Right ventricle myocardium inferior (tissue), 1 donor: ENCODE data around the gene SND1. TPM values are rescaled to one million over a fixed set of nuclear protein-coding genes. Genes with fewer than 3 reads are reported as not detected.
"Not testable (repeated sequence)": the region's sequence is repeated elsewhere in the genome, so short reads cannot be mapped to it uniquely, and the experiment has no call there.

Source experiments
- ATAC-seq: fragments of 200-7000 bp; cut with Tn5 transposase; one replicate; pipeline ENCODE4 v1.9.1; 2020; ENCODE audit warnings: mild to moderate bottlenecking, moderate library complexity
- DNase-seq: peaks from one replicate; pipeline ENCODE4 v3.0.0; 2021; ENCODE audit errors: missing footprints
- intact Hi-C: fragments of 100-400 bp; cut with DNase I; formaldehyde crosslinking; loops from one replicate; pipeline ENCODE4 v1.11.0; 2022
- total RNA-seq: library from RNA; stranded (reverse); fragmentation: NEBNext Ultra II Directional; extraction: Animal tissue kit (Norgen Biotek cat#: 25700); gene quantifications from one replicate; pipeline ENCODE4 v1.2.1, GENCODE V29; 2021
- donor health status: DM: no; HTN: yes; CAD: no; lungs with severe emphysema.

SND1 gene
- total RNA-seq, 1 donor from 2014 or later: 85.0 TPM

DNA sequence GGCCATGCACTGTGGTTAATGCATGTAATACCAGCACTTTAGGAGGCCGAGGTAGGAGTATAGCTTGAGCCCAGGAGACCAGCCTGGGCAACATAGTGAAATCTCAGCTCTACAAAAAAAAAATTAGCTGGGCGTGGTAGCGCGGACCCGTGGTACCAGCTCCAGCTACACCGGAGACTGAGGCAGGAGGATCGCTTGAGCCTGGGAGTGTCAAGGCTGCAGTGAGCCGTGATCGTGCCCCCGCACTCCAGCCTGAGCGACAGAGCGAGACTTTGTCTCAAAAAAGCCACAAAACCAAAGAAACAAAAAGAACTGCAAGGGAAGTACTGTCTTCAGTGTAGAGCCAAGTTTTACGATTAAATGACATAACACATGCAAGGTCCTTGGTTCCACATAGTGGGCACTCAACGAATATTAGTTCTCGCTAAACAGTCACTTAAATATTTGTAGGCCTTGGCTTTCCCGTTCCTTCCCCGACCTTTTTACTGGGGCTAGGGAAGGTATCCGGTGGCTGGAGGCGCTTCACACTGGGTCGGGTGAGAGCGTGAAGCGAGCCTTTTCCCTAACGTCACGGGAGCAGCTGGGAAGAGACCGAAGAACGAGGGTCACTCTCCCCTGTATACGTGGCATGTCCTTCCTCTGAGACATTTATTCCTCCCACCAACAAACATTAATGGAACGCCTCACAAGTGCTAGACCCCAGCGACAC is 993 bp upstream of the SND1 start:
- intact Hi-C loops: loop anchor here (2.0 kb wide), 1 partner anchor 62 kb away; the partner anchor contains the start of gene ARF5
- no peak for DNase-seq
- ATAC-seq: peak; percentile 4

DNA sequence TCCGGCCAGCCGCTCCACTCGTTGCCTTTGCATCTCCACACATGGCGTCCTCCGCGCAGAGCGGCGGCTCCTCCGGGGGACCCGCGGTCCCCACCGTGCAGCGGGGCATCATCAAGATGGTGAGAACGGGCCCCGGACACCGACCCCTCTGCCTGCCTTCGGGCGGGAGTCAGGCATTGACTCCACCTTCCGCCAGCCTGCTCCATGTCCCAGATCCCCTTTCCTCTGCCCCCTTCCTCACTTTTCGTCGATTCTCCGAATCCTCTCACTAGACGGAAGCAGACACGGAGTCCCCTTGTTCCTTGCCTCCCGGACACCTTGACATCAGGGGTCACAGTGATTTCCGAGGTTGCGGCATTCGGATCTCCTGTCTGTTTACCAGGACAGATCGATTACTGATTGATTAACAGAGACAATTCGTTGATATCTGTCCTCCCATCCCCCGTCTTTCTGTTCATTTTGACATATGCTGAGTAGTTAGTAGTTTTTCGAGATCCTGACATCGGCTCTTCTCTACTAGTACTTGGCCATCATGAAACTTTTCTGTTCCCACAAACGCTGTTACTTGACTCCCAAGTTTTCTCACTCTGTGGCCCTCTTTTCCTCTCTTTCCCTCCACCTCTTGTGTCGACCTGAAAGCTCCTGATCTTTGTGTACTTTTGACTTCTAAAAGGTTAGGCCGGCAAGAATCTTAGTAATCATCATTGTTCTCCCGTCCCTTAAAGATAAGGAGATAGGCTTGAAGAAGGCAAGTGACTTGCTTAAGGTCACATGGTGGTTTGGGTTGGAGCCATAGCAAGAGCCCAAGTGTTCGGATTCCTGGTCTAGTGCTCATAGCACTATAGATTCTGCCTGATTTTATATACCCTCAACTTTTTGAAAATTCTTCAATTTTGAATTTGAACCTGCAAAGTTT is 597 bp downstream of the SND1 start:
- no peak for DNase-seq
- no peak for ATAC-seq
- intact Hi-C loops: no loop called here

DNA sequence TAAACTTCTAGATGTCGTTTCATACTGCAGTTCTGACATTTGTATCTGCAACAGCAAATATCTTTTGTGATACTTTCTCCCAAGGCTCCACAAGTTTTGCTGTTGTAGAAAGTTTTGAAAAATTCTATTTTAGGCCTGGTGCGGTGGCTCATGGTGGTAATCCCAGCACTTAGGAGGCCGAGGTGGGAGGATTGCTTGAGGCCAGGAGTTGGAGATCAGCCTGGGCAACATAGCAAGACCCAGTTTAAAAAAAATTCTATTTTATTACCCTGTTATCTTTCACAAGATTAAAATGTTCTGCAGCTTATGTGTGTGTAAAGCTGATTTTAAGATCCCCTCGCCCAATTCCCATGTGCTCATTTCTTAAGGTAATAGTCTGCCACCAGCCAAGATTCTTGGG is 1.4 kb downstream of the SND1 start:
- ATAC-seq (no peak), DNase-seq (no peak)
- intact Hi-C loops: no loop called here

DNA sequence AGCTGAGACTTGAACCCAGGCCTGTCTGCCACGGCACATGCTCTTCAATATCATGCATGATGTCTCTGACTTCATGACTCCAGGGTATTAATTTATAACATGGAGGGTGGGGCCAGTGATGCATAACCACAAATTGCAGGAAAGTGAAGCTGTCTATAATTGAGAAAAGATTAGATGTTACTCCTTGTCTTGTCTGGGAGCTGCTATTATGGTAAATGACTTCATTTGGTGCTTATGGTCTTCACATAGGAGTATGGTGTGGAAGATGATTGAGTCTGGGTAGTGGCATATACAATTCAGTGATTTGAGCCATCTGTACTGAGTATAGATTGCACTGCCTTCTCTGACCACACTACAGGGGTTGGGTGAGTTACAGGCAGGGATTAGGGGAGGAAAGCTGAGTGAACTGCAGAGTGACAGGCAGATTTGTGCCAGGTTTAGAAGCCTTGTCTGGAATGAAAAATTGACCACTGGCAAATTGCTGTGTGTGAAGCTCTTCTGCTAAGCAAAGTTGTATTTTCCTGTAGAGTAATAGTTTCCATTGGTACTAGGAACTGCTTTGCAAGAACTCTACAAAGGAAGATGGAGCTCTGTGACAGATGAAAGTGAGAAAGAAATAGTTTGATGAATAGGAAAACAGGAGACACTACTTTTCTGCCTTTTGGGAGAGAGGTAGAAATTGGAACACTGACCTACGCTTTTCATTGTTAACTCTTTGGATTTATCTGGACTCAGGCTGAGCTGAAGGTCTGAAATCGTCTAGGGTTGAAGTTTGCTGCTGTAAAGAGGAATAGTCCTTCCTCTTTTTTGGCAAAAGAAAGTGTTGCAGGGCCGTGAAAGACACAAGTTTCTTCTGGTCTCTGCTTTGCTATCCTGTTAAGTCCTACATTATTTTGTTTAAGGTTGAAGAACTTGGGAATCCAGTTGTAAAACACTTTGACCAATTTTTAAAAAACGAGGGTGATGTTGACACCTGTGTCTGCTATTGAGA is 2.7 kb downstream of the SND1 start:
- intact Hi-C loops: no loop called here
- no peak for DNase-seq
- ATAC-seq: no peak

DNA sequence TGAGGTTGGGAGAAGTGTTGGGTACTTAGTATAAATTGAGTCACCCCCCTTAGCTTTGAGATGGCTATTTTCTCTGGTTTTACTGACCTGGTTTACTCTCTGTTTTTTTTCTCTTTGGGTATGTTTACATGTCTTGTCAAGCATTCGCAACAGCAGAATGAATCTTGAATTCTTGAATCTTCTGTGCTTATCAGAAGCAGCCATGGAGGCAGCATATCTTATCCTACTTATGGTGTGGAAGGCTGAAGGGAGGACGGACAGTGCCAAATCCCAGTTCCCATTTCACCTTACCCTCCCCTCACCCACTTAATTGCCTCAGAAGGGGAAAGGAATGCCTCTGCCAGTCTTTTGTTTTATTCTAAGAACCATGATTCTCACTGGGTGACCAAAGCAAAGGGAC is 3.7 kb downstream of the SND1 start:
- DNase-seq (no peak), ATAC-seq (no peak)
- intact Hi-C loops: no loop called here

DNA sequence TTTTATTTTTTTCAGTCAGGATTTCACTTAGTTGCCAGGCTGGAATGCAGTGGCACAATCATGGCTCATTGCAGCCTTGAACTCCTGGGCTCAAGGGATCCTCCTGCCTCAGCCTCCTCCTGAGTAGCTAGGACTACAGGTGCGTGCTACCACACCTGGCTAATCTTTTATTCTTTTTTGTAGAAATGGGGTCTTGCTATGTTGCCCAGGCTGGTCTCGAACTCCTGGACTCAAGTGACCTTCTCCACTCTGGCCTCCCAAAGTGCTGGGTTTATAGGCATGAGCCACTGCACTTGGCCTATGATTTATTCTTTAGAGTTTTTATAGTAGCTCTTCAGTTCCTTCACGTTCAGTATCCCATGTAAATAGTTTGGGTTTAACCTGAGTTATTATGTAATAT is 5.5 kb downstream of the SND1 start:
- DNase-seq (no peak), ATAC-seq (no peak)
- intact Hi-C loops: no loop called here

DNA sequence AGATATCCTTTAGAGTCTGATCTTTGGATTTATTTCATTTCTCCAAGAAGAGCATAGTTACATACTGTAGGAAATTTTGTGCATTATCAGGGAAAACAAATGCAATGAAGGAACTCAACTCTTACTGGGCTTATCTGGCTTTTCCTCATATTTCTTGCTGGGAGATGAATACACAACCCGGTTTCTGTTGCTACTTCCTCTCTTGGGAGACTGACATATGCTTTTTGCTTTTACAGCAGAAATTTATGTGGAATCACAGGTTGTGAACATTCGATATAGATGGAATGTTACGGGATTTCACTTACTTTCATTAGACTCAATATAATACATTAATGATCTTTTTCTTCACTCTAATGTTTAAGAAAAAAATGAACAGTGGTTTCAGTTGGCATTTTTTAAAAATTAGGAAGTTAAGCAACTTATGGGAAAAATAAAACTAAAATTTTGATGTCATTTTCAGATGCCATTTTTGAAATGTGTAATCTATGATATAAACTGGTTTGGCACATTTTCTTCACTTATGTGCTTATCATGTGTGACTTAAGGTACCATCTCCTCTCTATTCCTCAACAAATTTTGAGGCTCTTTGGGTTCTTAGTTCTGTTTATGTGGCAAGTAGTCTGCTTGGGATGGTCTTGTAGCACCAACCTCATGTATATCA is 7.1 kb downstream of the SND1 start:
- no peak for ATAC-seq
- intact Hi-C loops: no loop called here
- DNase-seq: no peak

DNA sequence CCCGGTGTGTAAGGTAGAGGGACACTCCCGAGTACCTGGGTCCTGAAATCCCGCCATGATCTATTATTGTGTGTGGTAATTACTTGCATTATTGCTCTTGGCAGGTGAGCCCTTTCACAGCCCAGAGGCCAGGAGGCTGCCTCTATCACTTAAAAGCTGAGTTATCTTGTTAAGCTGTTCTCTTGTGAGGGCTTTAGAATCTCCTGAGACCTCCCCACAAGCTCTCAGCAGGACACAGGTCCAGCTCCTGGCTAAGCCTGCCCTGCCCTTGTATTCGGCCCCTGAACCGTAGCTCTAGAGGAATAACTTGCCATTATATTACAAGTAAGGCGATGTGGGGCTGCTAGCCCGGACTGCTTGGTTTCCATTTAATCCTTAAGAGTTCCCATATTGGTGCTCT is 13.9 kb downstream of the SND1 start:
- DNase-seq: no peak
- intact Hi-C loops: no loop called here
- no peak for ATAC-seq

DNA sequence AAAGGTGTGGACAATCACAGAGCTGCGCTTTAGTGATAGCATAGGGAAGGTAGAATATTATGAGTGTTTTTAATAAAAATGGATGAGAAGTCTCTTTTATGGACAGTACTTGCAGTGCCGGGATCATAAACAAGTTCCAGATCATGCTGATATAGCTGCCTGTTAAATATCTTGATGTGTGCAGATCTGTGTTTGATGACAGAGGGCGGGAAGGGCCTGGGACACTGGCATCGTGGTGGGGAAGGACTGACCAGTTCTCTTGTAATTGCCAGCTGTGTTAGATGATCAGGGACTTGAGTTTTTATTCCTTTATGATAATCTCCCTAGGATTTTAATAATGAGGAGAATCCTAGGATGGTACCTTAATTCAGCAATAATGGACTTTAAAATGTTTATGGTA is 14.6 kb downstream of the SND1 start:
- intact Hi-C loops: no loop called here
- ATAC-seq (no peak), DNase-seq (no peak)

DNA sequence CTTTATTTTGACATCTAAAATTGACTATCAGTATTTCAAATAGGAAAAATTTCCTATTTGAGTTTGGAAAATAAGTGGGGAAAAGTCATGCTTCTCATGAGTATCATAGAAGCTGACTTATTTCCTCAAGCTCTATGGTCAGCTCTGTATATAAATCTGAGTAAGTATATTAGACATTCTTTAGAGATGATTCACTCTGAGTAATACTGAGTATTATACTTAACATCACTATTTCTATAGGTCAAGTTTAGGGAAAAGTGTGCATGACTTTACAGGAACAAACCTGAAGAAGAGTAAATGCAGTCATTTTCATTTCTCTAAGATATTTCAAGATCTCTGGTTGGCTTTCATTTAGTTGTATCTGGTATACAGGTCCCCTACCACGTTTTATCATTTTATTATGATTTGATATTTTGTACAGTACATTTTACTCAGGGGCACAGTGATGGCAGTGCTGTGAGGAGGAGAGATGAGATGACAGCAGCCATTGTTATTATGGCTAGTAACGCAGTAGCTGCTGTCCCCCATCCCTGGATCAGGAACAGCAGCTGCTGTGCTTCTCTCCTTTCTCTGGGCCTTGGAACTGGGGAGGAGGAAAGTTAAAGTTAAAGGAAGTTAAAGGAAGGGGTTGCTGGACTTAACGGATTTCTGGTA is 15.2 kb downstream of the SND1 start:
- no peak for ATAC-seq

DNA sequence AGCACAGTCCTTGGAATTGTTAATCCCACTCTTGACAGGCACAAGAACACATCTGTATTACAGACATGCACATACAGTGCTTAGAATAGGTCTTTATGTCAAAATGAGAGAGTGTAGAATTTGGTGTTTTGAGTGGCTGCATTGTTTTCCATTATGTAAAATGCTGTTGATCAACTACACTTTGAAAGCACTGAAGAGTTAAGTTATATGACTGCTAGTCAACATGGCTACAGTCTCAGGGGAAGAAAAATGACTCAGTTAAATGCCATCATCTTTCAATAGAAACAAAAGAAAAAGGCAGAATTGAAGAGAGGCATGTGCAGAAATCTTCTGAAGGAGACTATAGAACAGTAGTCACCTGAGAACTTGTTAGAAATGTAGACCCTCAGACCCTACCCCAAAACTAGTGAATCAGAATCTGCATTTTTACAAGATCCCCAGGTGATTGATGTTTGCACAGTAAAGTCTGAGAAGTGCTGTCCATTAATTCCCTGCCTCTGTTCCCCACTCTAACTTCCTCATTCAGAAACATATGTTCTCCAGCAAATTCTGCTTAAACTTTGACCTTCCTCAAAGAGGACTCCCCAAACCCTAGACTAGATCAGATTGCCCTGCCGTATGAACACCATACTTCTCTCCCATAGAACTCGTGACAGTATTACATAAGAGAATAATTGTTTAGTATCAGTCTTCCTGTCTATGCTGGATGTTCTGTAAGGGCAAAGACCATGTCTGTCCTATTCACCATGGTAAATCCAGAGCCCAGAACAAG is 16.0 kb downstream of the SND1 start:
- ATAC-seq: peak; percentile 56

More for the DNA sequence above, 15.2 kb downstream of the SND1 start:
- no peak for DNase-seq
- intact Hi-C loops: no loop called here

DNA sequence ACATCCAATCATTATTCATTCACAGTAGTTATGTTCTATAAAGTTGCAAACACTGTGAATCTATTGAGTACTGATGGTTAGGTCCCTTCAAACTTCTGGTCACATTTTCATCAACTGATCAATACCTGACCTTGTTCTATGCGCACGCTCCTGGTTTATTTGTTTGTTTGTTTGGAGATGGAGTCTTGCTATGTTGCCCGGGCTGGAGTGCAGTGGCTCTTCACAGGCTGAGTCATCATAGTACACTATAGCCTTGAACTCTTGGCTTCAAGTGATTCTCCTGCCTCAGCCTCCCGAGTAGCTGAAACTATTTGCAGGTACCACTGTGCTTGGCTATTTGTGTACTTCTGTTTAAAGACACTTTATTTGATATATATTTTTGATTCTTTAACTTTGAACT is 19.3 kb downstream of the SND1 start:
- no peak for ATAC-seq
- intact Hi-C loops: no loop called here
- DNase-seq: no peak

More for the DNA sequence above, 16.0 kb downstream of the SND1 start:
- intact Hi-C loops: no loop called here
- DNase-seq: no peak

DNA sequence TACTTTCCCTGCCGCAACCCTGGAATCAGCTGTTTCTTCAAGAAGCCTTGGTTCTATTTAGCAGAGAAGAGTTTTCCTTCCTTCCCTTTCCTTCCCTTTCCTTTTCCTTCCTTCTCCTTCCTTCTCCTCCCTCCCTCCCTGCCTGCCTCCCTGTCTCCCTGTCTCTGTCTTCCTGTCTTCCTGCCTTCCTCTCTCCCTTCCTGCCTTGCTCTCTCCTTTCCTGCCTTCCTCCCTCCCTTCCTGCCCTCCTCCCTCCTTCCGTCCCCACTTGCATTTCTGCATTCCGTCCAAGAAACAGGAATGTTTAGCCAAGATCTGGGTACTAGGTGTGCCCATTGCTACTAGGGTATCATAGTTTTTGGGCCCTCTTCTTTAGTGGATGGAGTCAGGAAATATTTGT is 21.9 kb downstream of the SND1 start:
- ATAC-seq: no peak
- DNase-seq: no peak
- intact Hi-C loops: no loop called here

DNA sequence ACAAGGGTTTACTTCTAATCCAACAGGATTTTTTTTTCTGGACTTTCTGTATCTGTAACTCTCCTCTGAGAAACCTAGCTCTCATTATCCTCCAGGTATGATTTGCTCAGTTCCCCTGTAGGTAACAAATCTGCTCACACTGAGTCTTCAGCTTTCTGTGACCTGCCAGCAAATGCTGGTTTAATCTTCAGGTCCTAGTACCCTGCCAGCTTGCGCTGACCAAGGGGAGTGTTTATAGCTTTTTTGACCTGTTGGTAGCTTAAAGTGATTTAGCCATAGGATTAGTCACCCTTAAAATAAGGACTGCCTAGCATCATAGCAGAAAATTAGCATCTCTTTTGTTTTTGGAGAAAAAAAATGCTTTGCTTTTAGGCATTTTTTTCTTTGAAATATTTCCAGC is 22.4 kb downstream of the SND1 start:
- ATAC-seq (no peak), DNase-seq (no peak)
- intact Hi-C loops: no loop called here

DNA sequence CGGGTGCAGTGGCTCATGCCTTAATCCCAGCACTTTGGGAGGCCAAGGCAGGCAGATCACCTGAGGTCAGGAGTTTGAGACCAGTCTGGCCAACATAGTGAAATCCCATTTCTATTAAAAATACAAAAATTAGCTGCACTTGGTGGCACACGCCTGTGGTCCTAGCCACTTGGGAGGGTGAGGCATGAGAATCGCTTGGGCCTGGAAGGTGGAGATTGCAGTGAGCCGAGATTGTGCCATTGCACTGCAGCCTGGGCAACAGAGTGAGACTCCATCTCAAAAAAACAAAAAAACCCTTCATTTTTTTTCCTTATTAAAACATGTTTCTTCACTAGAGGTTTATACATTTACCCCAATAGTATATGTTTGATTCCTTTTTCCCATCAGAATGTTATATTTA is 22.9 kb downstream of the SND1 start:
- intact Hi-C loops, ATAC-seq, DNase-seq: not testable (repeated sequence)

DNA sequence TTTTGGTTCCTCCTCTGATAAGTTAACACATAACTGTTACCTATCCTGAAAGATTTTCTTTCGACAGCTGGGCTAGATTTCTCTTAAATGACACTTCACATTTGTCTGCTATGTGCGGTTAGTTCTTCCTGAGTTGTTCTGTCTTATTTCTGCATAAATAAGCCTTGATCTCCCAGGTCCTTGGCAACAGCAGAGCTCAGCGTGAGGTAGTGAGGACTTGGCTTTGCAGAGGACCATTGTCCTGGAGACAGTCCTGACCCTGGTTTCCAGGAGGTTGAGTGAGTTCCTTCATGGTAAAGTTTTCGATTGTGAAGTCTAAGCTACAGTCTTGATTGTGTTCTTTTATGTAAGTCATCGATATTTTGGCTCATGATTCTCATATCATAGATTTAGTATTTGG is 23.7 kb downstream of the SND1 start:
- ATAC-seq (no peak), DNase-seq (no peak)
- intact Hi-C loops: no loop called here
